HFF-Myc (cell line): ENCODE measurements around the gene METTL8.

Experiments used
- DNase-seq: peaks from one replicate; pipeline ENCODE4 v3.0.0-alpha.2; 2011; ENCODE audit warnings: low read depth; ENCODE audit errors: extremely low read depth
- H3K4me3 ChIP-seq: replicated peaks from 2 replicates; pipeline ENCODE4 v1.5.1; 2011; ENCODE audit warnings: low read depth, mild to moderate bottlenecking, control low read depth, low read length
- CTCF ChIP-seq: IDR thresholded peaks from 2 replicates; pipeline ENCODE4 v1.5.1; 2012; ENCODE audit warnings: mild to moderate bottlenecking, low read depth, low read length, control low read depth; ENCODE audit errors: missing control alignments

Gene METTL8

GRCh38 chr2:171475979-171476378 is 42.2 kb upstream of the METTL8 start:
- no peak overlapping the region for H3K4me3 ChIP-seq
- no peak for DNase-seq
- no peak for TF ChIP-seq CTCF

GRCh38 chr2:171470129-171470528 is 36.3 kb upstream of the METTL8 start:
- no peak overlapping the region for H3K4me3 ChIP-seq
- no peak for DNase-seq
- no peak for TF ChIP-seq CTCF

GRCh38 chr2:171469176-171469575 is 35.4 kb upstream of the METTL8 start:
- no peak for DNase-seq
- H3K4me3 ChIP-seq: no peak overlapping the region
- no peak for TF ChIP-seq CTCF

GRCh38 chr2:171460537-171460936 is 26.7 kb upstream of the METTL8 start:
- H3K4me3 ChIP-seq: no peak overlapping the region
- DNase-seq: no peak
- TF ChIP-seq CTCF: no peak

GRCh38 chr2:171459498-171459897 is 25.7 kb upstream of the METTL8 start:
- no peak for TF ChIP-seq CTCF
- H3K4me3 ChIP-seq: no peak overlapping the region
- no peak for DNase-seq

GRCh38 chr2:171452773-171453172 is 19.0 kb upstream of the METTL8 start:
- no peak for TF ChIP-seq CTCF
- H3K4me3 ChIP-seq: no peak overlapping the region
- DNase-seq: no peak

- DNase-seq: no peak
- no peak for TF ChIP-seq CTCF
- H3K4me3 ChIP-seq: no peak overlapping the region
These were observed 17.3 kb upstream of the METTL8 start for GRCh38 chr2:171451074-171451473.
